Smooth muscle cell (in vitro differentiated cells): Measurements from ENCODE around the gene TP73. TPM values are rescaled to one million over a fixed set of nuclear protein-coding genes. Genes with fewer than 3 reads are reported as not detected.

Source experiments
- DNase-seq: peaks from one replicate; lab custom pipeline; 2025; ENCODE audit not compliant: unreplicated experiment; lab: John Stamatoyannopoulos, UW
- H2AFZ ChIP-seq: fragments of 200-600 bp; sonication (generic); 2 replicates; pipeline ENCODE4 v1.6.0; 2016; ENCODE audit warnings: antibody characterized with exemption, low read depth, mild to moderate bottlenecking
- H3F3A ChIP-seq: fragments of 200-600 bp; sonication (generic); 2 replicates; pipeline ENCODE4 v1.6.0; 2017; ENCODE audit warnings: antibody characterized with exemption, low read depth
- H3K27ac ChIP-seq: fragments of 200-600 bp; sonication (generic); 2 replicates; pipeline ENCODE4 v1.5.1; 2016; ENCODE audit warnings: low read depth, mild to moderate bottlenecking
- H3K27me3 ChIP-seq: fragments of 200-600 bp; sonication (generic); 2 replicates; pipeline ENCODE4 v1.6.1; 2016; ENCODE audit warnings: low read depth, mild to moderate bottlenecking
- H3K36me3 ChIP-seq: fragments of 200-600 bp; sonication (generic); 2 replicates; pipeline ENCODE4 v1.5.1; 2016; ENCODE audit warnings: low read depth
- H3K4me1 ChIP-seq: fragments of 200-600 bp; sonication (generic); 2 replicates; pipeline ENCODE4 v1.5.1; 2016; ENCODE audit warnings: low read depth
- H3K4me2 ChIP-seq: fragments of 200-600 bp; sonication (generic); 2 replicates; pipeline ENCODE4 v1.6.0; 2016; ENCODE audit warnings: mild to moderate bottlenecking
- H3K4me3 ChIP-seq: fragments of 200-600 bp; sonication (generic); 2 replicates; pipeline ENCODE4 v1.5.1; 2016; ENCODE audit warnings: mild to moderate bottlenecking
- H3K79me2 ChIP-seq: fragments of 200-600 bp; sonication (generic); 2 replicates; pipeline ENCODE4 v1.6.0; 2016; ENCODE audit warnings: low read depth, mild to moderate bottlenecking
- H3K9ac ChIP-seq: fragments of 200-600 bp; sonication (generic); 2 replicates; pipeline ENCODE4 v1.6.0; 2016; ENCODE audit warnings: low read depth
- H3K9me3 ChIP-seq: fragments of 200-600 bp; sonication (generic); replicated peaks from 2 replicates; pipeline ENCODE4 v1.5.1; 2016; ENCODE audit warnings: low read depth
- H4K20me1 ChIP-seq: fragments of 200-600 bp; sonication (generic); 2 replicates; pipeline ENCODE4 v1.6.0; 2016; ENCODE audit warnings: low read depth
- WGBS: methylation state at CpG from one replicate; pipeline ENCODE4 v1.1.7; 2016; ENCODE audit warnings: low lambda C conversion rate; 5-methylcytosine and 5-hydroxymethylcytosine counted together
- polyA plus RNA-seq: library from polyadenylated mRNA; unstranded; fragments of >200 nt; fragmentation: Nextera tagmentation; extraction: Ambion mirVana; gene quantifications from 2 replicates; pipeline ENCODE4 v1.2.1, GENCODE V29; 2016
- total RNA-seq: library from RNA; depleted of rRNA; stranded (reverse); fragments of >200 nt; gene quantifications from 2 replicates; pipeline ENCODE4 v1.2.3, GENCODE V29; 2014
- TF ChIP-seq, protein P1 (sequence below): fragments of 200-600 bp; sonication (generic); IDR thresholded peaks from 2 replicates; pipeline ENCODE4 v1.5.1; 2017; ENCODE audit warnings: borderline replicate concordance, mild to moderate bottlenecking, antibody characterized with exemption; ENCODE audit not compliant: insufficient read depth, poor library complexity, severe bottlenecking

Gene TP73
- total and polyA plus RNA-seq, 2 experiments from 2014 or later, result 0.22 TPM; not detected in 1

DNA sequence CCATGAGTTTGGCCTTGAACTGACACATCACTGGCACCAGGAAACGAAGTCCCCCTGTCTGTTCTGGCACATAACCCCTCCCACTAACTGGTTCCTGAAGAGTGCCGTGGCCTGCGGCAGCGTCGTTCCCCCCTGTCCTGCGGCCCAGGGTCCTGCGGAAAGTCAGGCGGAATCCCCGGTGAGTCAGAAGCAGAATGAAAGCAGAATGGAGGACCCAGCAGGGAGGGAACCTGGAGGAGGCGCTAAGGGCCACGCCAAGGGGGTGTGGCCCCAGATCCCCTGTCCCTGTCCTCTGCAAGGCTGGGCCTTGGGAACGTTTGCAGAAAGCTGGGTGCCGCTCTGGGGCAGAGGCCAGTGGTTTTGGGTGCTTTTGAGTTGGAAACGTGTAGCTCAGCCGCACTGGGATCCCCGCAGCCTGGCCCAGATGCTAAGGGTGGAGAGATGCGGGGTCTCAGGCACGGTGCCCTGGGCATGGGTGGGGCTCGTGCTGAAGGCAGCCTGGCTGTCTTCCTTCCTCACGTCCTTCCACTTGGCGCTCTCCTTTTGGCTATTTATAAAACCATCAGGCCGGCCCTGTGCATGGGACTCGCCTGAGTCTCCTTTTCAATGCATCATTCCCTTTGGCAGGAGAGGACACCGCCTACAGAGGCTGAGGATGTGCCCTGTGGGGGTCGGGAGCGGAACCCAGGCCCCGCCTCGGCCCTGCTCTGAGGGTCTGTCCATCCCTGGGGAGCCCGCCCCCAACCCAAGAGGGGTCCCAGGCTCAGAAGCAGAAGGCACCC, 36.2 kb downstream of the TP73 start:
- WGBS, result 45% methylated on average over 29 of the region's 29 CpGs
- Histone ChIP-seq H3K27ac (no peak overlapping the region), H3K4me1 (peaks cover 3% of the 10 kb centered on the region), H3K36me3 (no peaks in the 10 kb centered on the region), H3K4me2 (no peak overlapping the region), H3K79me2 (no peaks in the 10 kb centered on the region), H4K20me1 (no peaks in the 10 kb centered on the region), H3K9me3 (no peaks in the 10 kb centered on the region), H3K4me3 (no peak overlapping the region), H3F3A (no peaks in the 10 kb centered on the region), H3K9ac (no peak overlapping the region), H3K27me3 (no peaks in the 10 kb centered on the region), H2AFZ (no peak overlapping the region)
- TF ChIP-seq, protein P1, sequence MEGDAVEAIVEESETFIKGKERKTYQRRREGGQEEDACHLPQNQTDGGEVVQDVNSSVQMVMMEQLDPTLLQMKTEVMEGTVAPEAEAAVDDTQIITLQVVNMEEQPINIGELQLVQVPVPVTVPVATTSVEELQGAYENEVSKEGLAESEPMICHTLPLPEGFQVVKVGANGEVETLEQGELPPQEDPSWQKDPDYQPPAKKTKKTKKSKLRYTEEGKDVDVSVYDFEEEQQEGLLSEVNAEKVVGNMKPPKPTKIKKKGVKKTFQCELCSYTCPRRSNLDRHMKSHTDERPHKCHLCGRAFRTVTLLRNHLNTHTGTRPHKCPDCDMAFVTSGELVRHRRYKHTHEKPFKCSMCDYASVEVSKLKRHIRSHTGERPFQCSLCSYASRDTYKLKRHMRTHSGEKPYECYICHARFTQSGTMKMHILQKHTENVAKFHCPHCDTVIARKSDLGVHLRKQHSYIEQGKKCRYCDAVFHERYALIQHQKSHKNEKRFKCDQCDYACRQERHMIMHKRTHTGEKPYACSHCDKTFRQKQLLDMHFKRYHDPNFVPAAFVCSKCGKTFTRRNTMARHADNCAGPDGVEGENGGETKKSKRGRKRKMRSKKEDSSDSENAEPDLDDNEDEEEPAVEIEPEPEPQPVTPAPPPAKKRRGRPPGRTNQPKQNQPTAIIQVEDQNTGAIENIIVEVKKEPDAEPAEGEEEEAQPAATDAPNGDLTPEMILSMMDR, result no peak
- DNase-seq, result no peak

GRCh38 chr1:3689138-3689750, 36.9 kb downstream of the TP73 start:
- Histone ChIP-seq H3K27me3 (no peaks in the 10 kb centered on the region), H2AFZ (no peak overlapping the region), H3K79me2 (no peaks in the 10 kb centered on the region), H3K4me2 (no peak overlapping the region), H3K36me3 (no peaks in the 10 kb centered on the region), H4K20me1 (no peaks in the 10 kb centered on the region), H3K4me1 (no peaks in the 10 kb centered on the region), H3F3A (no peaks in the 10 kb centered on the region), H3K9ac (no peak overlapping the region), H3K27ac (no peak overlapping the region), H3K9me3 (no peaks in the 10 kb centered on the region), H3K4me3 (no peak overlapping the region)
- TF ChIP-seq, protein P1, result no peak
- no peak for DNase-seq
- 71% methylated on average over 19 of the region's 19 CpGs for WGBS

DNA sequence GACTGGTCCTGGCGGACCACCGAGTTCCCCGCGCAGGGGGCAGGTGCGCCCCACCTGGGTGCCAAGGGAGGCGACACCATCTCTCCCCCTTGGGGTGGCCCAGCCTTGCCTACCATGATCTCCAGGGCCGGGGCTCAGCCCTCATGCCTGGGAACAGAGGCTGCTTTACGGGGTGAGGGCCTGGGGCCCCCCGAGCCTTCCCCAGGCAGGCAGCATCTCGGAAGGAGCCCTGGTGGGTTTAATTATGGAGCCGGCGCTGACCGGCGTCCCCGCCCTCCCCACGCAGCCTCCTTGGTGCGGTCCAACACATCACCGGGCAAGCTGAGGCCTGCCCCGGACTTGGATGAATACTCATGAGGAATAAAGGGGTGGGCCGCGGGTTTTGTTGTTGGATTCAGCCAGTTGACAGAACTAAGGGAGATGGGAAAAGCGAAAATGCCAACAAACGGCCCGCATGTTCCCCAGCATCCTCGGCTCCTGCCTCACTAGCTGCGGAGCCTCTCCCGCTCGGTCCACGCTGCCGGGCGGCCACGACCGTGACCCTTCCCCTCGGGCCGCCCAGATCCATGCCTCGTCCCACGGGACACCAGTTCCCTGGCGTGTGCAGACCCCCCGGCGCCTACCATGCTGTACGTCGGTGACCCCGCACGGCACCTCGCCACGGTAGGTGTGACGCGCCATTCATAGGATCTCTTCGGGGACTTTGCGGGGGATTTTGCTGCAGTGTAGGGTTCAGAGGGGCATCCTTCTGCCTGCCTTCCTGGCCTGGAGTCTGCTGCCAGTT, 38.2 kb downstream of the TP73 start:
- no peaks in the 10 kb centered on the region for H3K79me2 ChIP-seq
- H3K27ac ChIP-seq, result no peak overlapping the region
- H3K27me3 ChIP-seq, result no peaks in the 10 kb centered on the region
- no peak overlapping the region for H3K9ac ChIP-seq
- DNase-seq, result no peak
- TF ChIP-seq, protein P1, result no peak
- 92% methylated on average over 49 of the region's 50 CpGs for WGBS
- H3K36me3 ChIP-seq, result no peaks in the 10 kb centered on the region
- no peaks in the 10 kb centered on the region for H3F3A ChIP-seq
- no peak overlapping the region for H3K4me2 ChIP-seq
- H2AFZ ChIP-seq, result no peak overlapping the region
- H3K4me3 ChIP-seq, result no peak overlapping the region
- H3K4me1 ChIP-seq, result no peaks in the 10 kb centered on the region
- H3K9me3 ChIP-seq, result no peaks in the 10 kb centered on the region
- H4K20me1 ChIP-seq, result no peaks in the 10 kb centered on the region
